HL-60/S4 treated with retinoic acid at 250 ng/mL for 4 days and 3 days (cell line): ENCODE results near the gene QSER1.
"Not testable (repeated sequence)": the region's sequence is repeated elsewhere in the genome, so short reads cannot be mapped to it uniquely, and the experiment has no call there.

ENCODE experiments used
- in situ Hi-C: fragments of 300-500 bp; cut with MboI; formaldehyde crosslinking; loops from 2 replicates; pipeline ENCODE4 v1.7.0; 2022; ENCODE audit warnings: low sequenced_read_pairs

Gene QSER1

GRCh38 chr11:32931606-32932005 is 39.0 kb downstream of the QSER1 start:
- in situ Hi-C loops = no loop called here

- in situ Hi-C loops = no loop called here
These were observed 39.6 kb downstream of the QSER1 start for GRCh38 chr11:32932196-32932595.

GRCh38 chr11:32935462-32936029 is 42.9 kb downstream of the QSER1 start:
- in situ Hi-C loops = no loop called here

- in situ Hi-C loops = not testable (repeated sequence)
These were observed 43.6 kb downstream of the QSER1 start for GRCh38 chr11:32936178-32936577.

- in situ Hi-C loops = not testable (repeated sequence)
These were observed 44.7 kb downstream of the QSER1 start for GRCh38 chr11:32937283-32937682.

GRCh38 chr11:32939046-32939445 is 46.4 kb downstream of the QSER1 start:
- in situ Hi-C loops = no loop called here

GRCh38 chr11:32939866-32940265 is 47.3 kb downstream of the QSER1 start:
- in situ Hi-C loops = no loop called here

GRCh38 chr11:32940865-32941264 is 48.3 kb downstream of the QSER1 start:
- in situ Hi-C loops = no loop called here

- in situ Hi-C loops = no loop called here
These were observed 55.4 kb downstream of the QSER1 start for GRCh38 chr11:32947978-32948377.

GRCh38 chr11:32949739-32950138 is 57.1 kb downstream of the QSER1 start:
- in situ Hi-C loops = loop anchor here (25.0 kb wide), 1 partner anchor 113 kb away; no protein-coding TSS in a partner anchor

GRCh38 chr11:32952421-32952820 is 59.8 kb downstream of the QSER1 start:
- in situ Hi-C loops = loop anchor here (25.0 kb wide), 1 partner anchor 110 kb away; no protein-coding TSS in a partner anchor

- in situ Hi-C loops = loop anchor here (25.0 kb wide), 1 partner anchor 109 kb away; no protein-coding TSS in a partner anchor
These were observed 61.1 kb downstream of the QSER1 start for GRCh38 chr11:32953700-32954099.

- in situ Hi-C loops = loop anchor here (25.0 kb wide), 1 partner anchor 102 kb away; no protein-coding TSS in a partner anchor
These were observed 68.0 kb downstream of the QSER1 start for GRCh38 chr11:32960553-32961164.

- in situ Hi-C loops = loop anchor here (25.0 kb wide), 1 partner anchor 100 kb away; no protein-coding TSS in a partner anchor
These were observed 69.4 kb downstream of the QSER1 start for GRCh38 chr11:32962016-32962415.

- in situ Hi-C loops = loop anchor here (25.0 kb wide), 1 partner anchor 99 kb away; no protein-coding TSS in a partner anchor
These were observed 71.1 kb downstream of the QSER1 start for GRCh38 chr11:32963721-32964120.

GRCh38 chr11:32968541-32968940 is 75.9 kb downstream of the QSER1 start:
- in situ Hi-C loops = loop anchor here (25.0 kb wide), 1 partner anchor 94 kb away; no protein-coding TSS in a partner anchor

GRCh38 chr11:32972233-32972632 is 79.6 kb downstream of the QSER1 start:
- in situ Hi-C loops = loop anchor here (25.0 kb wide), 1 partner anchor 90 kb away; no protein-coding TSS in a partner anchor

GRCh38 chr11:32972781-32973180 is 80.2 kb downstream of the QSER1 start:
- in situ Hi-C loops = loop anchor here (25.0 kb wide), 1 partner anchor 90 kb away; no protein-coding TSS in a partner anchor

- in situ Hi-C loops = no loop called here
These were observed 90.0 kb downstream of the QSER1 start for GRCh38 chr11:32982626-32983025.

GRCh38 chr11:32983506-32983905 is 90.9 kb downstream of the QSER1 start:
- in situ Hi-C loops = no loop called here

GRCh38 chr11:32985600-32985999 is 93.0 kb downstream of the QSER1 start:
- in situ Hi-C loops = no loop called here

GRCh38 chr11:32987851-32988250 is 95.2 kb downstream of the QSER1 start:
- in situ Hi-C loops = no loop called here
